Activated naive CD4-positive, alpha-beta T cell (primary cell): ENCODE data around the gene KRT15.

Experiments
- DNase-seq, 4 experiments: peaks; one replicate each; lab custom pipeline; 2025; lab: John Stamatoyannopoulos, UW

KRT15 gene

GRCh38 chr17:41480136-41480535 lies 38.6 kb downstream of the KRT15 start:
- DNase-seq = no peak

- DNase-seq = no peak
Measured at GRCh38 chr17:41478237-41478636, 40.5 kb downstream of the KRT15 start.

- DNase-seq = no peak
Measured at GRCh38 chr17:41476866-41477815, 41.5 kb downstream of the KRT15 start.

- no peak for DNase-seq
Measured at GRCh38 chr17:41475421-41475820, 43.3 kb downstream of the KRT15 start.

GRCh38 chr17:41474863-41475262 lies 43.8 kb downstream of the KRT15 start:
- no peak for DNase-seq

- DNase-seq = no peak
Measured at GRCh38 chr17:41468346-41468745, 50.3 kb downstream of the KRT15 start.

GRCh38 chr17:41467561-41467960 lies 51.1 kb downstream of the KRT15 start:
- no peak for DNase-seq

- no peak for DNase-seq
Measured at GRCh38 chr17:41466988-41467387, 51.7 kb downstream of the KRT15 start, which contains the start of gene KRT32. KRT32 (minus strand) TSS chr17:41467386; CDS start chr17:41467325, 61 bp downstream.

GRCh38 chr17:41464682-41465081 lies 54.0 kb downstream of the KRT15 start:
- no peak for DNase-seq

- DNase-seq = no peak
Measured at GRCh38 chr17:41464173-41464572, 54.5 kb downstream of the KRT15 start.

GRCh38 chr17:41463746-41464145 lies 54.9 kb downstream of the KRT15 start:
- no peak for DNase-seq
